K562 (cell line): ENCODE measurements around the gene TMEM143. TPM values are rescaled to one million over a fixed set of nuclear protein-coding genes. Genes with fewer than 3 reads are reported as not detected.
A peak's percentile ranks its signal among the peaks of the same experiment; 100 is the strongest.

Experiments used
- ATF6 ChIP-seq: sonication (generic); formaldehyde crosslinking; IDR thresholded peaks from 2 replicates; pipeline ENCODE4 v1.4.0; 2020; ENCODE audit warnings: mild to moderate bottlenecking, missing genetic modification reagents
- C11orf30 ChIP-seq: fragments of 450-650 bp; IDR thresholded peaks from 2 replicates; pipeline ENCODE4 v1.6.1; 2016; ENCODE audit warnings: low read depth, mild to moderate bottlenecking
- CBFB ChIP-seq: sonication (generic); formaldehyde crosslinking; IDR thresholded peaks from 2 replicates; pipeline ENCODE4 v1.4.0; 2020; ENCODE audit warnings: mild to moderate bottlenecking, missing genetic modification reagents
- CTBP1 ChIP-seq: fragments of 450-650 bp; IDR thresholded peaks from 2 replicates; pipeline ENCODE4 v1.6.1; 2016; ENCODE audit warnings: borderline replicate concordance
- ELK1 ChIP-seq: sonication (generic); formaldehyde crosslinking; IDR thresholded peaks from 2 replicates; pipeline ENCODE4 v1.8.1; 2022; ENCODE audit warnings: missing genetic modification reagents
- EP300 ChIP-seq: IDR thresholded peaks from 2 replicates; pipeline ENCODE4 v1.6.1; 2012; ENCODE audit warnings: low read length, improper control_type of control experiment
- GATAD2A ChIP-seq: fragments of 450-650 bp; IDR thresholded peaks from 2 replicates; pipeline ENCODE4 v1.6.1; 2017
- HBP1 ChIP-seq: fragments of 450-650 bp; formaldehyde crosslinking; IDR thresholded peaks from 2 replicates; pipeline ENCODE4 v1.4.0; 2022; ENCODE audit warnings: missing genetic modification characterization
- HCFC1 ChIP-seq: IDR thresholded peaks from 2 replicates; pipeline ENCODE4 v1.6.1; 2012; ENCODE audit warnings: low read depth, low read length, improper control_type of control experiment
- HDAC2 ChIP-seq: fragments of 450-650 bp; IDR thresholded peaks from 2 replicates; pipeline ENCODE4 v1.6.1; 2016; ENCODE audit warnings: mild to moderate bottlenecking
- JUN ChIP-seq, 2 experiments: sonication (generic) in 1 of 2; formaldehyde crosslinking in 1 of 2; IDR thresholded peaks; 2 replicates each; pipeline versions ENCODE4 v1.6.1 to v1.8.0; 2012 to 2022; ENCODE audit warnings: borderline replicate concordance in 2 of 2, mild to moderate bottlenecking in 2 of 2, improper control_type of control experiment in 1 of 2, low read depth in 1 of 2, low read length in 1 of 2, missing genetic modification reagents in 1 of 2
- KLF16 ChIP-seq: IDR thresholded peaks from 2 replicates; pipeline ENCODE4 v1.6.1; 2016; ENCODE audit warnings: antibody characterized with exemption
- NCOA4 ChIP-seq: fragments of 450-650 bp; IDR thresholded peaks from 2 replicates; pipeline ENCODE4 v1.6.1; 2018; ENCODE audit warnings: mild to moderate bottlenecking; ENCODE audit not compliant: partially characterized antibody
- NFIC ChIP-seq: fragments of 450-650 bp; IDR thresholded peaks from 2 replicates; pipeline ENCODE4 v1.6.1; 2017; ENCODE audit warnings: mild to moderate bottlenecking, inconsistent platforms
- NFIX ChIP-seq: fragments of 250-450 bp; sonication (Bioruptor Pico); IDR thresholded peaks from 2 replicates; pipeline ENCODE4 v1.4.0; 2020; ENCODE audit warnings: low read depth, mild to moderate bottlenecking, moderate library complexity
- NONO ChIP-seq, 2 experiments: fragments of 200-400 bp in 1 of 2; fragments of 450-650 bp in 1 of 2; formaldehyde crosslinking in 1 of 2; IDR thresholded peaks; 2 replicates each; pipeline ENCODE4 v1.6.1; 2017; ENCODE audit warnings: low read depth in 2 of 2, mild to moderate bottlenecking in 2 of 2, moderate library complexity in 2 of 2, low read length in 1 of 2
- POLR3A ChIP-seq: IDR thresholded peaks from 2 replicates; pipeline ENCODE4 v1.6.1; 2011; ENCODE audit warnings: borderline replicate concordance, mild to moderate bottlenecking, moderate library complexity; ENCODE audit not compliant: insufficient read length, insufficient read depth; ENCODE audit errors: extremely low read depth
- RBM15 ChIP-seq: fragments of 200-400 bp; formaldehyde crosslinking; IDR thresholded peaks from 2 replicates; pipeline ENCODE4 v1.6.1; 2018; ENCODE audit warnings: mild to moderate bottlenecking, low read length, moderate library complexity; ENCODE audit not compliant: insufficient read depth
- SLC30A9 ChIP-seq: fragments of 250-450 bp; sonication (Bioruptor Pico); IDR thresholded peaks from 2 replicates; pipeline ENCODE4 v1.8.0; 2022; ENCODE audit warnings: mild to moderate bottlenecking, moderate library complexity
- SREBF1 ChIP-seq: fragments of 150-350 bp; IDR thresholded peaks from 2 replicates; pipeline ENCODE4 v1.6.1; 2014; ENCODE audit warnings: antibody characterized with exemption, low read depth, low read length, borderline replicate concordance
- TFAM ChIP-seq: fragments of 250-450 bp; sonication (Bioruptor Pico); conservative IDR thresholded peaks from 2 replicates; pipeline ENCODE4 v1.5.0; 2021; ENCODE audit warnings: mild to moderate bottlenecking, moderate library complexity
- ZNF134 ChIP-seq: fragments of 250-450 bp; sonication (Bioruptor Pico); conservative IDR thresholded peaks from 2 replicates; pipeline ENCODE4 v1.4.0; 2020
- ZNF449 ChIP-seq: fragments of 250-450 bp; sonication (Bioruptor Pico); IDR thresholded peaks from 2 replicates; pipeline ENCODE4 v1.8.0; 2022; ENCODE audit warnings: moderate library complexity, mild to moderate bottlenecking, inconsistent platforms
- ZNF76 ChIP-seq: fragments of 250-450 bp; sonication (Bioruptor Pico); IDR thresholded peaks from 2 replicates; pipeline ENCODE4 v1.4.0; 2020; ENCODE audit warnings: mild to moderate bottlenecking, moderate library complexity, borderline replicate concordance
- polyA plus RNA-seq, 8 experiments: library from polyadenylated mRNA; depleted of rRNA in 4 of 8; stranded (reverse) in 5 of 8; unstranded in 3 of 8; fragments of >200 nt; fragmentation: Nextera tagmentation in 2 of 8; fragmentation: Illumina TruSeq in 1 of 8; extraction: Ambion mirVana in 2 of 8; extraction: Trizol in 1 of 8; gene quantifications; 2 replicates each; pipeline versions ENCODE4 v1.2.1 to v1.2.3, GENCODE V29; 2011 to 2014; ENCODE audit warnings: inconsistent platforms in 1 of 8, missing spikeins in 1 of 8
- total RNA-seq, 7 experiments: library from RNA; depleted of rRNA in 6 of 7; stranded (reverse); fragments of >200 nt in 6 of 7; fragmentation: Illumina TruSeq in 2 of 7; extraction: Trizol in 2 of 7; gene quantifications; 2 replicates each; pipeline versions ENCODE4 v1.2.1 to v1.2.3, GENCODE V29; 2011 to 2021; ENCODE audit warnings: low replicate concordance in 1 of 7

TMEM143 gene
- total and polyA plus RNA-seq, 9 of the 15 experiments (the other 6 are each of a cell fraction or from before 2014, with no cell fraction given) = 0.66 to 8.8 (median 4.3) TPM

GRCh38 chr19:48351341-48351752, 12.4 kb downstream of the TMEM143 start (continued):
- TF ChIP-seq POLR3A = no peak
- no peak for TF ChIP-seq TFAM (CRISPR knock-in tag)
- TF ChIP-seq HBP1 = 0 out of 2 replicates have a peak, but pooled peaks have one; percentile 34
- TF ChIP-seq NFIX (CRISPR knock-in tag) = no peak
- TF ChIP-seq NCOA4 = no peak
- peak; percentile 37; the same call in 1 of the 2 replicates for TF ChIP-seq KLF16
- TF ChIP-seq RBM15 = no peak
- TF ChIP-seq HDAC2 = peak; percentile 97
- TF ChIP-seq NFIC = 0 out of 2 replicates have a peak, but pooled peaks have one; percentile 21
- no peak for TF ChIP-seq SREBF1
- TF ChIP-seq JUN (IDR thresholded peaks at IDR 0.05; ENCODE audit: borderline replicate concordance, low read depth, low read length) = no peak
- no peak for TF ChIP-seq JUN (CRISPR knock-in tag; IDR thresholded peaks at IDR 0.05; ENCODE audit: borderline replicate concordance)
- no peak for TF ChIP-seq ATF6
- no peak for TF ChIP-seq SLC30A9 (CRISPR knock-in tag)
- no peak for TF ChIP-seq ELK1 (CRISPR knock-in tag)
- TF ChIP-seq ZNF76 (CRISPR knock-in tag) = no peak
- TF ChIP-seq HCFC1 = no peak
- TF ChIP-seq ZNF449 (CRISPR knock-in tag) = no peak
- TF ChIP-seq EP300 = no peak
- peak; percentile 99 for TF ChIP-seq ZNF134 (CRISPR knock-in tag)
- TF ChIP-seq NONO (IDR thresholded peaks at IDR 0.05; ENCODE audit: low read depth in 2 of 2, low read length in 1 of 2) = no peak
- TF ChIP-seq GATAD2A = no peak
- TF ChIP-seq CTBP1 = 0 out of 2 replicates have a peak, but pooled peaks have one; percentile 12
- TF ChIP-seq CBFB (CRISPR knock-in tag) = no peak
- peak; percentile 16; the same call in 1 of the 2 replicates for TF ChIP-seq C11orf30
